Chondrocyte (in vitro differentiated cells): ENCODE results near the gene NR3C2. TPM values are rescaled to one million over a fixed set of nuclear protein-coding genes. Genes with fewer than 3 reads are reported as not detected.

Experiments used
- DNase-seq: peaks from one replicate; pipeline ENCODE4 v3.0.0; 2021; ENCODE audit warnings: mixed read lengths, low spot score
- H3K27ac Mint-ChIP-seq: one replicate; pipeline ENCODE4 v1.8.0; 2021; ENCODE audit warnings: mild to moderate bottlenecking, moderate library complexity, mixed read lengths; ENCODE audit not compliant: unreplicated experiment
- H3K27me3 Mint-ChIP-seq: 2 replicates; pipeline ENCODE4 v1.8.0; 2021; ENCODE audit warnings: low read depth, mixed read lengths
- H3K36me3 Mint-ChIP-seq: 2 replicates; pipeline ENCODE4 v1.8.0; 2021; ENCODE audit warnings: low read depth, mixed read lengths
- H3K4me1 Mint-ChIP-seq: 2 replicates; pipeline ENCODE4 v1.8.0; 2021; ENCODE audit warnings: low read depth, mild to moderate bottlenecking, mixed read lengths
- H3K4me3 Mint-ChIP-seq: one replicate; pipeline ENCODE4 v1.8.0; 2021; ENCODE audit warnings: mild to moderate bottlenecking, moderate library complexity, mixed read lengths; ENCODE audit not compliant: unreplicated experiment
- H3K9me3 Mint-ChIP-seq: 2 replicates; pipeline ENCODE4 v1.8.0; 2021; ENCODE audit warnings: low read depth, mixed read lengths
- total RNA-seq: library from RNA; stranded (reverse); gene quantifications from 3 replicates; pipeline ENCODE4 v1.2.1, GENCODE V29; 2021
- TF ChIP-seq, protein P1 (sequence below): fragments of 200-600 bp; sonication (generic); IDR thresholded peaks from 2 replicates; pipeline ENCODE4 v1.5.0; 2021; ENCODE audit warnings: antibody characterized with exemption, mild to moderate bottlenecking, moderate library complexity

Gene NR3C2
- total RNA-seq, 1 donor from 2014 or later, result 0.20 TPM

DNA sequence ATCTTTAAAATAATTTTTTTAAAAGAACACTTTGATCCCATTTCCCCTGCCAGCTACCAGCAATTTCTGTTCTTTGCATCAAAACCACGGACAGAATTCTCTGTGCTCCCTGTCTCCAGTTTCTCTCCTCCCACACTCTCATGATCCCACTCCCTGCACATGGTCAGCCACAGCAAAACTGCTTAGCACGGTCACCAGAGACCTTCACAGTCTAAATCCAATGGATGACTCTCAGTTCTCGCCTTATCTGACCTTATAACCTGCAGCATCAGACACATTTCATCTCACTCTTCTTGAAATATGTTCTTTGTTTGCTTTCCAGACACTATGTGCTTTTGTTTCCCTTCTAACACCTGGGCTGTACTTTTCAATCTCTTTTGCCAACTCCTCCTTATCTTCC, 131.5 kb downstream of the NR3C2 start:
- TF ChIP-seq, protein P1, sequence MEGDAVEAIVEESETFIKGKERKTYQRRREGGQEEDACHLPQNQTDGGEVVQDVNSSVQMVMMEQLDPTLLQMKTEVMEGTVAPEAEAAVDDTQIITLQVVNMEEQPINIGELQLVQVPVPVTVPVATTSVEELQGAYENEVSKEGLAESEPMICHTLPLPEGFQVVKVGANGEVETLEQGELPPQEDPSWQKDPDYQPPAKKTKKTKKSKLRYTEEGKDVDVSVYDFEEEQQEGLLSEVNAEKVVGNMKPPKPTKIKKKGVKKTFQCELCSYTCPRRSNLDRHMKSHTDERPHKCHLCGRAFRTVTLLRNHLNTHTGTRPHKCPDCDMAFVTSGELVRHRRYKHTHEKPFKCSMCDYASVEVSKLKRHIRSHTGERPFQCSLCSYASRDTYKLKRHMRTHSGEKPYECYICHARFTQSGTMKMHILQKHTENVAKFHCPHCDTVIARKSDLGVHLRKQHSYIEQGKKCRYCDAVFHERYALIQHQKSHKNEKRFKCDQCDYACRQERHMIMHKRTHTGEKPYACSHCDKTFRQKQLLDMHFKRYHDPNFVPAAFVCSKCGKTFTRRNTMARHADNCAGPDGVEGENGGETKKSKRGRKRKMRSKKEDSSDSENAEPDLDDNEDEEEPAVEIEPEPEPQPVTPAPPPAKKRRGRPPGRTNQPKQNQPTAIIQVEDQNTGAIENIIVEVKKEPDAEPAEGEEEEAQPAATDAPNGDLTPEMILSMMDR, result no peak
- H3K9me3 Mint-ChIP-seq, result no peaks in the 10 kb centered on the region
- no peaks in the 10 kb centered on the region for H3K36me3 Mint-ChIP-seq
- H3K27me3 Mint-ChIP-seq, result peaks cover 17% of the 10 kb centered on the region
- no peak overlapping the region for H3K4me3 Mint-ChIP-seq
- H3K27ac Mint-ChIP-seq, result no peak overlapping the region
- DNase-seq, result no peak
- H3K4me1 Mint-ChIP-seq, result no peaks in the 10 kb centered on the region

DNA sequence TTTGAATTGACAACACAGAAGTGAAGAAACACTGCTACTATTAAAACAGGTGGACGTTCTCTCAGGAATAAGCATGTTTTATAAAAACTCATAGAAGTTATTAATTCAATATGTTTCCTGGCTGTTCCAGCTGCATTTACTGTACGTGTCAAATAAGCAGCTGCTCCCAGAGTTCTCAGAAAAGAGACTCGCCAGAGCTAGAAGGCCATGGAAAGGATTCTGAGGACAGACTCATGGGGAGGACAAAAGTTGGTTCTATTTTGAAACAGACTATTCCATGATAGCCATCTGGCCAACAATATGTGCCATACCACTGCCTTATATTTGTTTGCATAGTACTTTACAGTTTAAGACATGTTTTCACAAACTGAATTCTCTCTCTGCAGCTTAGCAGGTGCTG, 136.5 kb downstream of the NR3C2 start:
- TF ChIP-seq, protein P1, result no peak
- no peaks in the 10 kb centered on the region for H3K4me1 Mint-ChIP-seq
- H3K27ac Mint-ChIP-seq, result no peak overlapping the region
- DNase-seq, result no peak
- peaks cover 3% of the 10 kb centered on the region for H3K9me3 Mint-ChIP-seq
- H3K4me3 Mint-ChIP-seq, result no peak overlapping the region
- peaks cover 16% of the 10 kb centered on the region for H3K27me3 Mint-ChIP-seq
- no peaks in the 10 kb centered on the region for H3K36me3 Mint-ChIP-seq

DNA sequence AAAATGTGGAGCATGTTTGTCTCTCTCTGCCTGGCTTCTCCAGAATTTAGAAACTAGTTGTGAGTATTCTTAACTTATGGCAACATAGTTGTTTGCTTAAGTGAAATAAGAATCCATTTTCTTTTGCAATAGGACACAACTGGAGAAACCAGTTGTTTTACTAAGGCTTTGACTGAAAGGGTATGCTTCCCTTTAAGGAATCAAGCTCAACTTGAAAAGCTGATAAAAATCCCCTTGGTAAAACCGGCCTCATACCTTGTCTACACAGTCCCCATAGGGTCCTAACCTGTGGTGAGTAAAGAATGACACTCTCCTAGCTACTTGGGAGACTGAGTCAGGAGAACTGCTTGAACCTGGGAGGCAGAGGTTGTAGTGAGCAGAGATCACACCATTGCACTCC, 139.8 kb downstream of the NR3C2 start:
- TF ChIP-seq, protein P1, result no peak
- H3K9me3 Mint-ChIP-seq, result peaks cover 6% of the 10 kb centered on the region

DNA sequence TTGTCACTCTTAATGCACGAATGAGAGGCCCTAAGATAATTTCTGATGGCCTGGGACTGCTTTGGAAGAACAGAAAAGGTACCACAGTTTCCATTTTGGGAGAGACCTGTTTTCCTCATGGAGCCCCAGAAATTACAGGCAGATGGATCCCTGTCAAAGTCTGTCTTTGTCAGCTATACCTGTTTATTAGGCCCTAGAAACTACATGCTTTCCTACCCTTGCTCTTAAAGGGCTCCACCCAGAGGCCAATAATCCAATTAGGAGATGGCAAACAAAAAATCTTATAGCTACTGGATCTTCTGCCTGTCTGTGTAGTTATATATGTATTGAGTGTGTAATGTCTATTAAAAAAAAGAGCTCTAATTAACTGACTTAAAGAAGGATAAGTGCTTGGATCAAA, 141.3 kb downstream of the NR3C2 start:
- no peaks in the 10 kb centered on the region for H3K36me3 Mint-ChIP-seq
- no peak overlapping the region for H3K27ac Mint-ChIP-seq
- H3K4me1 Mint-ChIP-seq, result no peaks in the 10 kb centered on the region
- TF ChIP-seq, protein P1, result no peak
- no peak overlapping the region for H3K4me3 Mint-ChIP-seq
- DNase-seq, result no peak
- H3K27me3 Mint-ChIP-seq, result peaks cover 4% of the 10 kb centered on the region
- peaks cover 6% of the 10 kb centered on the region for H3K9me3 Mint-ChIP-seq

More for the DNA sequence above, 139.8 kb downstream of the NR3C2 start:
- Mint-ChIP-seq H3K4me1 (no peaks in the 10 kb centered on the region), H3K4me3 (no peak overlapping the region), H3K27me3 (peaks cover 7% of the 10 kb centered on the region), H3K27ac (no peak overlapping the region), H3K36me3 (no peaks in the 10 kb centered on the region)
- no peak for DNase-seq

DNA sequence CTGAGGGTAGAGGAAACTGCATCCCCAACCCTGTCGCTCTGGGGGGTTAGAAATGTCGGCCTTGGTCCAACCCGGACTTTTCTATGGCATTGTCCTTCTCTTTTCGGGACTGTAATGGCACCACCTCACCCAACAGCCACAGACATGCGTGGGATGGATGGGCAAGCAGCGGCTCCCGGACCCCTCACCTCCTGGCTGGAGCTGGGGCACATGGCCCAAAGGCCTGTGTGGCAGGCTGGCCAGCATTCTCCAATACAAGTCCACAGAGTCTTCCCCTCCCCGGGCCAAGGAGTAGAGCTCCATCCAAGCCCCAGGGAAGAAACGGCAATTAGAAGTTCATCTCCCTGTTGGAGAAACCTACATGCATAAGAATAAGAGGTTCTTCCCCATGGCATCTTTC, 142.9 kb downstream of the NR3C2 start:
- H3K4me1 Mint-ChIP-seq, result no peaks in the 10 kb centered on the region
- TF ChIP-seq, protein P1, result no peak

More for the DNA sequence above, 142.9 kb downstream of the NR3C2 start:
- Mint-ChIP-seq H3K4me3 (no peak overlapping the region), H3K9me3 (peaks cover 6% of the 10 kb centered on the region), H3K27me3 (peaks cover 2% of the 10 kb centered on the region), H3K27ac (no peak overlapping the region), H3K36me3 (no peaks in the 10 kb centered on the region)
- no peak for DNase-seq
